ENCODE data around the gene ANKRD40CL.

The ANKRD40CL gene

DNA sequence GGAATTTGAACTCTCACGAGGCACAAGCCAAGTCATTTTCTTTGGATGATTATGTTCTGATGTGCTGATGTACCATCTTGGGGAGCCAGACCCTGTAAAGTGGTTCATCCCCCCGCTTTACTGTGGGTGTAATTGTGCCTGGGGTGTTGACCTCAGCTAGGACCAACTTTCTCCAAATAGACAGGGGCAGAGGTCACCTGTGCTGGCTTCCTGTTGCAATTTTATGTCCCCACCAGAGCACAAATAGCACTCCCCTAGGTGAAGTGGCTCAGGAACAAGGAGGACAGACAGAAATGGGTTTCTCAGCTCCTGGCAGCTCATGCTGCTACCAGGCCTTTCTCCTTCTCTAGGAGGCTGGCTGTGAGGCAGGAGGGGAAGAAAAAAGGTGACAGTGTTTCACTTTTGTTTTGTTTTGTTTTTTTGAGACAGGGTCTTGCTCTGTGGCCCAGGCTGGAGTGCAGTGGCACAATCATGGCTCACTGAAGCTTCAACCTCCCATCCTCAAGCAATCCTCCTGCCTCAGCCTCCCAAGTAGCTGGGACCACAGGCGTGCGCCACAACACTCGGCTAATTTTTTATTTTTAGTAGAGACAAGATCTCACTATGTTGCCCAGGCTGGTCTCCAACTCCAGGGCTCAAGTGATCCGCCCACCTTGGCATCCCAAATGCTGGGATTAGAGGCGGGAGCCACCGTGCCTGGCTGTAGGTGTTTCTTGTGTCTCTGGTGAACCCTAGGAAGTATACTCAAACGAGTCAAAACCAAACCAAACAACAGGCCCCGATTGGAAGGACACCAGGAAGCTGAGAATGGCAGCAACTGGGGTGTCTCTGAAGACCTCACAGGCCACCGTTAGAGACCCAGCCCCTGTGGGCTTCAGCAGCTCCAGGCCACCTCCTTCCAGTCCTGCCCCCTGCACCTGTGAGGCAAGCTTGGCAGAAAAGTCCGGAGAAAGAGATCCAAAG, 35.6 kb upstream of the ANKRD40CL start:
- Histone ChIP-seq H3K4me3 (ENCODE audit: low read length) (no peak overlapping the region), H3K9ac (ENCODE audit: low read length) (no peak overlapping the region), H3K27me3 (ENCODE audit: low read depth, low read length) (no peaks in the 10 kb centered on the region), H3K9me3 (ENCODE audit: insufficient read depth, low read length) (no peaks in the 10 kb centered on the region), H4K20me1 (ENCODE audit: insufficient read depth, low read length) (no peaks in the 10 kb centered on the region), H3K4me2 (ENCODE audit: low read length) (no peak overlapping the region), H3K36me3 (replicated peaks; ENCODE audit: low read depth, low read length) (no peaks in the 10 kb centered on the region), H3K27ac (ENCODE audit: low read length) (no peak overlapping the region), H3K79me2 (ENCODE audit: low read length) (no peaks in the 10 kb centered on the region), H2AFZ (ENCODE audit: low read depth, low read length) (no peak overlapping the region), H3K4me1 (ENCODE audit: low read length) (no peaks in the 10 kb centered on the region)
- TF ChIP-seq EZH2phosphoT487 (IDR thresholded peaks at IDR 0.05; ENCODE audit: low read depth) = no peak
- TF ChIP-seq, protein P1, sequence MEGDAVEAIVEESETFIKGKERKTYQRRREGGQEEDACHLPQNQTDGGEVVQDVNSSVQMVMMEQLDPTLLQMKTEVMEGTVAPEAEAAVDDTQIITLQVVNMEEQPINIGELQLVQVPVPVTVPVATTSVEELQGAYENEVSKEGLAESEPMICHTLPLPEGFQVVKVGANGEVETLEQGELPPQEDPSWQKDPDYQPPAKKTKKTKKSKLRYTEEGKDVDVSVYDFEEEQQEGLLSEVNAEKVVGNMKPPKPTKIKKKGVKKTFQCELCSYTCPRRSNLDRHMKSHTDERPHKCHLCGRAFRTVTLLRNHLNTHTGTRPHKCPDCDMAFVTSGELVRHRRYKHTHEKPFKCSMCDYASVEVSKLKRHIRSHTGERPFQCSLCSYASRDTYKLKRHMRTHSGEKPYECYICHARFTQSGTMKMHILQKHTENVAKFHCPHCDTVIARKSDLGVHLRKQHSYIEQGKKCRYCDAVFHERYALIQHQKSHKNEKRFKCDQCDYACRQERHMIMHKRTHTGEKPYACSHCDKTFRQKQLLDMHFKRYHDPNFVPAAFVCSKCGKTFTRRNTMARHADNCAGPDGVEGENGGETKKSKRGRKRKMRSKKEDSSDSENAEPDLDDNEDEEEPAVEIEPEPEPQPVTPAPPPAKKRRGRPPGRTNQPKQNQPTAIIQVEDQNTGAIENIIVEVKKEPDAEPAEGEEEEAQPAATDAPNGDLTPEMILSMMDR (IDR thresholded peaks at IDR 0.05; ENCODE audit: low read depth, low read length) = no peak

DNA sequence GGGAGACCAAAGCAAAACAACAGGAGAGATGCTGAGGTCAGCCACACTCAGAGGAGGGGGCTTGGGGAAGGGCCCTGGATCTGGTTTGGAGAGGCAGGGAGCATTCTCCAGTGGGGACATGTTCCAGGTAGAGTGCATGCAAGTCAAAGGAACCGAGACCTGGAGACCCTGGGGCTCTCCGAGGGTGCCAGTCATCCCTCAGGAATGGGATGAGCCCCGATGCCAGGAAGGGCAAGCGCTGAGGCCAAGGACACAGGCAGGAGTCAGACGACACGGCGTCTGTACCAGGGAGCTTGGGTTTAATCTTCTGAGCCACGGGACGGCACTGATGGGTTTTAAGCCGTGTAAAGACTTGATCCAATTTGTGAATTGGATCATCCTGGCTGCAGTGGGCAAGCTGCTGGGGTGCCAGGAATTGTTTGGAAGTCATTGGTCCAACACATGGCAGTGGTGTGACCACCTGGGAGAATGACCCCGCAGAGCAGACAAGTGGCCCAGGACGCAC, 32.9 kb upstream of the ANKRD40CL start:
- TF ChIP-seq, protein P1 (IDR thresholded peaks at IDR 0.05; ENCODE audit: low read depth, low read length) = no peak
- no peak for TF ChIP-seq EZH2phosphoT487 (IDR thresholded peaks at IDR 0.05; ENCODE audit: low read depth)
- no peaks in the 10 kb centered on the region for H3K4me1 ChIP-seq (ENCODE audit: low read length)
- no peak overlapping the region for H3K4me3 ChIP-seq (ENCODE audit: low read length)
- H3K79me2 ChIP-seq (ENCODE audit: low read length) = no peaks in the 10 kb centered on the region
- no peaks in the 10 kb centered on the region for H3K36me3 ChIP-seq (replicated peaks; ENCODE audit: low read depth, low read length)
- no peak overlapping the region for H3K4me2 ChIP-seq (ENCODE audit: low read length)
- H4K20me1 ChIP-seq (ENCODE audit: insufficient read depth, low read length) = no peaks in the 10 kb centered on the region
- H3K27me3 ChIP-seq (ENCODE audit: low read depth, low read length) = no peaks in the 10 kb centered on the region
- no peak overlapping the region for H3K27ac ChIP-seq (ENCODE audit: low read length)
- H2AFZ ChIP-seq (ENCODE audit: low read depth, low read length) = no peak overlapping the region
- no peaks in the 10 kb centered on the region for H3K9me3 ChIP-seq (ENCODE audit: insufficient read depth, low read length)
- H3K9ac ChIP-seq (ENCODE audit: low read length) = no peak overlapping the region

DNA sequence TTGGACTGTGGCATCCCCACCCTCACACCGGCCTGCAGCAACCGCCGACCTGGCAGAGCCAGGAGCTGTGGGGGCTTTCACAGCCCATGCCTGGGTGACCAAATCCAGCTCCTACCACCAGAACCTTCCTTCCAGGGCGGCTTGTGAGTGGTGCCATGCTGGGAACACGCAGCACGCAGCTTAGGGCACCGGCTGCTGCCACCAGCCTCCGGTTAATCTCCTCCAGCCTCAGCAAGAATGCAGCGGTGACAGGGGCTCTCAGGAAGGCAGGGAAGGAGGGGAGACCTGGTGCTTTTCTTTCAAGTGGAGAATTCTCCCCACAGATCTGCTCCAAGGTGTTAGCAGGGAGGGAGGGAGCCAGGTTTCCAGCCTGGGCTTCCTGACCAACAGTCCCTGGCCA, 32.3 kb upstream of the ANKRD40CL start:
- no peaks in the 10 kb centered on the region for H3K4me1 ChIP-seq (ENCODE audit: low read length)
- H3K27me3 ChIP-seq (ENCODE audit: low read depth, low read length) = no peaks in the 10 kb centered on the region
- no peak for TF ChIP-seq EZH2phosphoT487 (IDR thresholded peaks at IDR 0.05; ENCODE audit: low read depth)
- H4K20me1 ChIP-seq (ENCODE audit: insufficient read depth, low read length) = no peaks in the 10 kb centered on the region
- no peak overlapping the region for H3K4me3 ChIP-seq (ENCODE audit: low read length)
- no peak overlapping the region for H2AFZ ChIP-seq (ENCODE audit: low read depth, low read length)
- H3K36me3 ChIP-seq (replicated peaks; ENCODE audit: low read depth, low read length) = no peaks in the 10 kb centered on the region
- no peak overlapping the region for H3K9ac ChIP-seq (ENCODE audit: low read length)
- H3K79me2 ChIP-seq (ENCODE audit: low read length) = no peaks in the 10 kb centered on the region
- H3K4me2 ChIP-seq (ENCODE audit: low read length) = no peak overlapping the region
- H3K27ac ChIP-seq (ENCODE audit: low read length) = no peak overlapping the region
- H3K9me3 ChIP-seq (ENCODE audit: insufficient read depth, low read length) = no peaks in the 10 kb centered on the region

DNA sequence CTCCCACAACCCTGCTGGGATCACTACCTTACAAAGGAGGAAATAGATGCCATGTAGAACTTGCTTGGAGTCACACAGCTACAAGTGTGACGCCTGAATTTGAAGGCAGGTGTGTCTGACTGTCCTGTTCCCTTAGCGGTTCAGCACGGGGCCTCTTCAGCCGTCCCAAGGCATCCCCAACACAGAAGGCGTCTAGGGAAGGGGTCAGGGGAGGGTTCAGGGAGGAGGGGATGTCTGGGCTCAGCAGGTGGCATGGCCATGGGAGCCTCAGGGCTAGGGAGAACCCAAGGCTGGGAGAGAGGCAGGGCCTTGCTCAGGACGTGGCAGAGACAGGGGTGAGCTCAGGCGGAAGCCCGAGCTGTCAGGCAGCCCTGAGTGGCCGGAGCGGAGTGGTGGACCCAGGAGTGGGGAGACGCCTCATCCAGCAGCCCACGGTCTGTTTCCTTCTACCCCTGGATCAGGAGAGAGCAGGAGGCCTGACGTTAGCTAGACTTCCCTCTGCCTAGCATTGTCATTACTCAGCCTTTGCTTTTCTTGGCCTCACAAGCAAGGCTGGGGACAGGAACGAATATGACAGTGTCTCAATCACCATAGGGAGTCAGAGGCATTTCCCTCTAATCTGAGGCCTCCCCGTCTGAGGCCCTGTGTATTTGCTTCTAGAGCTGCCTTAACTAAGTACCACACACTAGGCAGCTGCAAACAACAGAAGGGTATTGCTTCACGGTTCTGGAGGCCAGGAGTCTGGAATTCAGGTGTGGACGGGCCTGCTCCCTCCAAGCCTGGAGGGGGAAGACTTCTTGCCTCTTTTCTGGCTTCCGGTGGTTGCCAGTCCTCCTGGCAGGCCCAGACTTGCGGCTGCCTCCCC, 31.3 kb upstream of the ANKRD40CL start:
- Histone ChIP-seq H3K36me3 (replicated peaks; ENCODE audit: low read depth, low read length) (no peaks in the 10 kb centered on the region), H3K9ac (ENCODE audit: low read length) (no peak overlapping the region), H2AFZ (ENCODE audit: low read depth, low read length) (no peak overlapping the region), H3K79me2 (ENCODE audit: low read length) (no peaks in the 10 kb centered on the region), H4K20me1 (ENCODE audit: insufficient read depth, low read length) (no peaks in the 10 kb centered on the region), H3K4me2 (ENCODE audit: low read length) (no peak overlapping the region), H3K27ac (ENCODE audit: low read length) (no peak overlapping the region), H3K27me3 (ENCODE audit: low read depth, low read length) (no peaks in the 10 kb centered on the region), H3K4me3 (ENCODE audit: low read length) (no peak overlapping the region), H3K4me1 (ENCODE audit: low read length) (no peaks in the 10 kb centered on the region), H3K9me3 (ENCODE audit: insufficient read depth, low read length) (no peaks in the 10 kb centered on the region)
- no peak for TF ChIP-seq EZH2phosphoT487 (IDR thresholded peaks at IDR 0.05; ENCODE audit: low read depth)
- TF ChIP-seq, protein P1 (IDR thresholded peaks at IDR 0.05; ENCODE audit: low read depth, low read length) = no peak

All from OCI-LY3 (cell line).